Measurements from ENCODE around the gene MINDY2. TPM values are rescaled to one million over a fixed set of nuclear protein-coding genes. Genes with fewer than 3 reads are reported as not detected.

Gene MINDY2
- polyA plus RNA-seq, 1 donor (not counting 4 experiments of a cell fraction or from before 2014, with no cell fraction given), result 11.2 TPM

GRCh38 chr15:58795825-58796224, 24.7 kb downstream of the MINDY2 start:
- Histone ChIP-seq H3K27ac (ENCODE audit: control insufficient read depth, insufficient read depth, low read length) (no peak overlapping the region), H3K4me1 (ENCODE audit: control insufficient read depth, extremely low read depth, insufficient read depth, low read length) (peaks cover 18% of the 10 kb centered on the region)
- FAIRE-seq, result peak; percentile 43

DNA sequence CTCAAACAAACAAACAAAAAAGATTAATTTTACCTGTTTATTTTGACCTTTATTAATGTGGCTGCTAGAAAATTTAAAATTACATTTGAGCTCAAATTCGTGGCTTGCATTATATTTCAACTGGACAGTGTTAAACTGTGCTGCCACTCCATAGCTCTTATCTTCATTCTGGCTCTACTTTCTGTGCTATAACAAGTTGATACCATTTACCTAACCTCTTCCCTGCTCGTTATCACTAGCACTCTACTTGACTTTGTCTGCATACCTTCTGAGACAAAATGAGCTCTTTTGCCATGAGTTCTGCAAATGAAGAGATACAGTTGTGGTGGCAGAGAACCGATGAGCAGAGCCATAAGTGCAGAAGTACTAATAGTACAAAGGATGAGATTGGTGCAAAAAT, 26.4 kb downstream of the MINDY2 start:
- Histone ChIP-seq H3K9me1 (ENCODE audit: control insufficient read depth, extremely low read depth, insufficient read depth, low read length) (no peaks in the 10 kb centered on the region), H3K4me1 (ENCODE audit: control insufficient read depth, extremely low read depth, insufficient read depth, low read length) (peaks cover 18% of the 10 kb centered on the region), H3K4me2 (ENCODE audit: control insufficient read depth, extremely low read depth, insufficient read depth, low read depth, low read length) (no peak overlapping the region), H3K27me3 (ENCODE audit: control insufficient read depth, extremely low read depth, insufficient read depth, low read length) (no peaks in the 10 kb centered on the region), H3K27ac (ENCODE audit: control insufficient read depth, insufficient read depth, low read length) (no peak overlapping the region), H3K9ac (ENCODE audit: control insufficient read depth, extremely low read depth, insufficient read depth, low read length) (no peak overlapping the region), H4K20me1 (ENCODE audit: control insufficient read depth, extremely low read depth, insufficient read depth, low read length) (no peaks in the 10 kb centered on the region), H2AFZ (ENCODE audit: control insufficient read depth, low read length) (no peak overlapping the region), H3K4me3 (ENCODE audit: control insufficient read depth in 2 of 3, extremely low read depth in 1 of 3, insufficient read depth in 2 of 3, low read depth in 1 of 3, low read length in 3 of 3) (no peak overlapping the region), H3K79me2 (ENCODE audit: control insufficient read depth, insufficient read depth, low read length) (peaks cover 38% of the 10 kb centered on the region), H3K36me3 (ENCODE audit: control insufficient read depth in 2 of 2, extremely low read depth in 1 of 2, insufficient read depth in 2 of 2, low read length in 2 of 2) (peaks cover 4 to 12% of the 10 kb centered on the region in 2 experiments), H3K9me3 (ENCODE audit: control insufficient read depth, low read depth, low read length) (no peaks in the 10 kb centered on the region)
- dilution Hi-C loops (cut with MboI; ENCODE audit: extremely low pct_ligation_motif_present, low sequenced_read_pairs), result no loop called here
- no peak for FAIRE-seq
- DNase-seq (ENCODE audit: low read depth, low spot score), result no peak
- TF ChIP-seq CTCF (optimal IDR thresholded peaks at IDR 0.05 in 1 of 3, IDR thresholded peaks at IDR 0.05 in 1 of 3, conservative IDR thresholded peaks at IDR 0.05 in 1 of 3; ENCODE audit: extremely low read depth in 1 of 3, insufficient read depth in 2 of 3, low read length in 3 of 3), result no peak
- TF ChIP-seq EZH2 (IDR thresholded peaks at IDR 0.05; ENCODE audit: low read length), result no peak

More at GRCh38 chr15:58795825-58796224, 24.7 kb downstream of the MINDY2 start:
- dilution Hi-C loops (cut with MboI; ENCODE audit: extremely low pct_ligation_motif_present, low sequenced_read_pairs), result no loop called here
- TF ChIP-seq EZH2 (IDR thresholded peaks at IDR 0.05; ENCODE audit: low read length) (no peak), CTCF (optimal IDR thresholded peaks at IDR 0.05 in 1 of 3, IDR thresholded peaks at IDR 0.05 in 1 of 3, conservative IDR thresholded peaks at IDR 0.05 in 1 of 3; ENCODE audit: extremely low read depth in 1 of 3, insufficient read depth in 2 of 3, low read length in 3 of 3) (no peak)
- Histone ChIP-seq H3K4me2 (ENCODE audit: control insufficient read depth, extremely low read depth, insufficient read depth, low read depth, low read length) (no peak overlapping the region), H2AFZ (ENCODE audit: control insufficient read depth, low read length) (no peak overlapping the region), H3K9ac (ENCODE audit: control insufficient read depth, extremely low read depth, insufficient read depth, low read length) (no peak overlapping the region), H3K9me1 (ENCODE audit: control insufficient read depth, extremely low read depth, insufficient read depth, low read length) (no peaks in the 10 kb centered on the region), H3K27me3 (ENCODE audit: control insufficient read depth, extremely low read depth, insufficient read depth, low read length) (no peaks in the 10 kb centered on the region), H3K79me2 (ENCODE audit: control insufficient read depth, insufficient read depth, low read length) (peaks cover 38% of the 10 kb centered on the region), H3K4me3 (ENCODE audit: control insufficient read depth in 2 of 3, extremely low read depth in 1 of 3, insufficient read depth in 2 of 3, low read depth in 1 of 3, low read length in 3 of 3) (no peak overlapping the region), H3K9me3 (ENCODE audit: control insufficient read depth, low read depth, low read length) (no peaks in the 10 kb centered on the region), H3K36me3 (ENCODE audit: control insufficient read depth in 2 of 2, extremely low read depth in 1 of 2, insufficient read depth in 2 of 2, low read length in 2 of 2) (peaks cover 6 to 12% of the 10 kb centered on the region in 2 experiments), H4K20me1 (ENCODE audit: control insufficient read depth, extremely low read depth, insufficient read depth, low read length) (no peaks in the 10 kb centered on the region)
- DNase-seq (ENCODE audit: low read depth, low spot score), result no peak

All from keratinocyte (primary cell).